Vagina (tissue), 2 donors: ENCODE measurements around the gene PARD6A.

ENCODE experiments used
- CTCF ChIP-seq, 3 experiments: fragments of 450-650 bp in 2 of 3; fragments of 200-600 bp in 1 of 3; sonication (generic) in 1 of 3; IDR thresholded peaks; one replicate each; pipeline ENCODE4 v1.5.1; 2017 to 2019; ENCODE audit warnings: antibody characterized with exemption in 3 of 3, mild to moderate bottlenecking in 2 of 3, moderate library complexity in 2 of 3
- POLR2A ChIP-seq, 2 donors: fragments of 450-650 bp; IDR thresholded peaks; one replicate each; pipeline ENCODE4 v1.6.1; 2017; ENCODE audit warnings: antibody characterized with exemption in 2 of 2, mild to moderate bottlenecking in 2 of 2, moderate library complexity in 2 of 2
- POLR2AphosphoS5 ChIP-seq, 2 donors: sonication (generic); formaldehyde crosslinking; IDR thresholded peaks; one replicate each; pipeline ENCODE4 v1.9.0; 2017; ENCODE audit warnings: antibody characterized with exemption in 2 of 2, mild to moderate bottlenecking in 2 of 2, low read depth in 1 of 2; ENCODE audit not compliant: insufficient read depth in 1 of 2

GRCh38 chr16:67667817-67668494 is 7.2 kb downstream of the PARD6A start:
- TF ChIP-seq CTCF (IDR thresholded peaks at IDR 0.05), result peak; percentile 32 to 86 (median 64)
- peak; percentile 45 to 68 for TF ChIP-seq POLR2AphosphoS5 (IDR thresholded peaks at IDR 0.05; ENCODE audit: insufficient read depth in 1 of 2, low read depth in 1 of 2)
- no peak for TF ChIP-seq POLR2A (IDR thresholded peaks at IDR 0.05)
